Epithelial cell of esophagus (primary cell): ENCODE results near the gene PDSS1.

Source experiments
- DNase-seq: peaks from one replicate; pipeline ENCODE4 v3.0.0; 2010; ENCODE audit warnings: low read depth
- H3K4me3 ChIP-seq: 2 replicates; pipeline ENCODE4 v1.5.1; 2011; ENCODE audit warnings: mild to moderate bottlenecking, low read length, control low read depth
- TF ChIP-seq, protein P1 (sequence below): IDR thresholded peaks from 2 replicates; pipeline ENCODE4 v1.5.1; 2011; ENCODE audit warnings: low read depth, mild to moderate bottlenecking, low read length, control low read depth, inconsistent platforms; ENCODE audit not compliant: insufficient read depth; ENCODE audit errors: missing control alignments

Gene PDSS1

GRCh38 chr10:26699631-26700030 is 2.1 kb downstream of the PDSS1 start:
- DNase-seq: no peak
- TF ChIP-seq, protein P1, sequence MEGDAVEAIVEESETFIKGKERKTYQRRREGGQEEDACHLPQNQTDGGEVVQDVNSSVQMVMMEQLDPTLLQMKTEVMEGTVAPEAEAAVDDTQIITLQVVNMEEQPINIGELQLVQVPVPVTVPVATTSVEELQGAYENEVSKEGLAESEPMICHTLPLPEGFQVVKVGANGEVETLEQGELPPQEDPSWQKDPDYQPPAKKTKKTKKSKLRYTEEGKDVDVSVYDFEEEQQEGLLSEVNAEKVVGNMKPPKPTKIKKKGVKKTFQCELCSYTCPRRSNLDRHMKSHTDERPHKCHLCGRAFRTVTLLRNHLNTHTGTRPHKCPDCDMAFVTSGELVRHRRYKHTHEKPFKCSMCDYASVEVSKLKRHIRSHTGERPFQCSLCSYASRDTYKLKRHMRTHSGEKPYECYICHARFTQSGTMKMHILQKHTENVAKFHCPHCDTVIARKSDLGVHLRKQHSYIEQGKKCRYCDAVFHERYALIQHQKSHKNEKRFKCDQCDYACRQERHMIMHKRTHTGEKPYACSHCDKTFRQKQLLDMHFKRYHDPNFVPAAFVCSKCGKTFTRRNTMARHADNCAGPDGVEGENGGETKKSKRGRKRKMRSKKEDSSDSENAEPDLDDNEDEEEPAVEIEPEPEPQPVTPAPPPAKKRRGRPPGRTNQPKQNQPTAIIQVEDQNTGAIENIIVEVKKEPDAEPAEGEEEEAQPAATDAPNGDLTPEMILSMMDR: no peak
- H3K4me3 ChIP-seq: no peak overlapping the region

DNA sequence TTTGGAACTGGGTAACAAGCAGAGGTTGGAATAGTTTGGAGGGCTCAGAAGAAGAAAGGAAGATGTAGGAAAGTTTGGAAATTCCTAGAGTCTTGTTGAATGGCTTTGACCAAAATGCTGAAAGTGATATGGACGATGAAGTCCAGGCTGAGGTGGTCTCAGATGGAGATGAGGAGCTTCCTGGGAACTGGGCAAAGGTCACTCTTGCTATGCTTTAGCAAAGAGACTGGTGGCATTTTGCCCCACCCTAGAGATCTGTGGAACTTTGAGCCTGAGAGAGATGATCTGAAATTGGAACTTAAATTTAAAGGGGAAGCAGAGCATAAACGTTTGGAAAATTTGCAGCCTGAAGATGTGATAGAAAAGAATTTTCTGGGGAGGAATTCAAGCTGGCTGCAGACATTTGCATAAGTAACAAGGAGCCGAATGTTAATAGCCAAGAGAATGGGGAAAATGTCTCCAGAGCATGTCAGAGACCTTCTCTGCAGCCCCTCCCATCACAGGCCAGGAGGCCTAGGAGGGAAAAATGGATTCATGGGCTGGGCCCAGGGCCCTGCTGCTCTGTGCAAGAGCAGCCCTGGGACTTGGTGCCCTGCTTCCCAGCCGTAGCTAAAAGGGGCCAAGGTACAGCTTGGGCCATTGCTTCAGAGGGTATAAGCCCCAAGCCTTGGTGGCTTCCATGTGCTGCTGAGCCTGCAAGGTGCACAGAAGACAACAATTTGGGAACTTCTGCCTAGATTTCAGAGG is 3.6 kb downstream of the PDSS1 start:
- TF ChIP-seq, protein P1: no peak

DNA sequence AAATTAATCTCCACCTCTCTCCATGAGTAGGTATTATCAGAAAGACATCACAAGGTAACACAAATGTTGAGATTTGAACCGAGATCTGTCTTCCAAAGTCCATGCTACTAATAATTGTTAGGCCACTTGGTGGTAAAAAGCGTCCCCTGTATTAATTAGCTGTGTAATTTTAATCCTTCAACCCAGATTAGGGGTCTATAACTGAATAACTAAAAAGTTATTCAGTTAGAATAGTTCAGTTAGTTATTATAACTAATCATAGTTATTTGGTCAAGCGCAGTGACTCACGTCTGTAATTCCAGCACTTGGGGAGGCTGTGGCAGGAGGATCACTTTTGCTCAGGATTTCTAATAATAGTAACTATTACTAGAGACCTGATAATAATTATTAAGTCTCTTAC is 5.6 kb downstream of the PDSS1 start:
- no peak overlapping the region for H3K4me3 ChIP-seq
- TF ChIP-seq, protein P1: no peak
- no peak for DNase-seq

More for the DNA sequence above, 3.6 kb downstream of the PDSS1 start:
- no peak for DNase-seq
- H3K4me3 ChIP-seq: no peak overlapping the region

- H3K4me3 ChIP-seq: no peak overlapping the region
- TF ChIP-seq, protein P1: no peak
- DNase-seq: no peak
These were observed 6.5 kb downstream of the PDSS1 start for GRCh38 chr10:26703974-26704373.

DNA sequence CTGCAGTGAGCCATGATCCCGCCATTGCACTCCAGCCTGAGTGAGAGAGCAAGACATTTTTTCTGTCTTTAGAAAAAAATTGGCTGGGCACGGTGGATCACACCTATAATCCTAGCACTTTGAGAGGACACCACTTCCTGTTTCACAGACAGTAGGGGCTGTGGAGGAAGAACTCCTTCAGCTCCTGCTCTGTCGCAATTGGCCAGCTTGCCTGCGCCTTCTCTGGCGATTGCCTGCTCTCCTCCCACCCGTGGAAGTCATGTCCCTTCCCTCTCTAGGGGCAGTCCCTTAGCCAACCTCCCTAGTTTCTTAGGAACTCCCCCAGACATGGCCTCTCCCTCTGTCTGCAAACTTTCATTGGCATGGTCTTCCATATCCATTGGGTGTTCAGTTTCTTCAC is 8.7 kb downstream of the PDSS1 start:
- no peak for DNase-seq
- TF ChIP-seq, protein P1: no peak
- no peak overlapping the region for H3K4me3 ChIP-seq

DNA sequence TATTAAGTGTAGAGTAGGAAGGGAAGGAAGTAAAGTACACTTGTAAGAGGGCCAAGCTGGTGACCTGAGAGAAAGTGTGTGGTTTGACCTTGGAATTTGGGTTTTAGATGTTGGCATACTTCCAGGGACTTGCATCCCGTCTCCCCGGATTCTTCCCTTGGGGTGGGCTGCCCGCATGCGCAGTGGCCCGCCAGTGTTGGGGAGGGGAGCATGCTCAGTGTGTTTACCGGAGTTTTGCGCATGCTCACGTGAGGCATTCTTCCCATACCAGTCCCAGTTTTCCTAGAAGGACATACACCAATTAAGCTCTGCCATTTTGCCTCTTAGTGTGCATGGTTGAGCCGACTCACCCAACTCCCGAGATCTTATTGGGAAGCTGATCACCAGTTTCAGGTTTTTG is 9.4 kb downstream of the PDSS1 start:
- no peak for DNase-seq
- H3K4me3 ChIP-seq: no peak overlapping the region
- TF ChIP-seq, protein P1: no peak

- no peak overlapping the region for H3K4me3 ChIP-seq
- DNase-seq: no peak
These were observed 13.8 kb downstream of the PDSS1 start for GRCh38 chr10:26711324-26711723.

More at GRCh38 chr10:26711324-26711723, 13.8 kb downstream of the PDSS1 start:
- TF ChIP-seq, protein P1: no peak
